OCI-LY1 (cell line): Measurements from ENCODE around the gene AMMECR1L.

Source experiments
- CTCF ChIP-seq: fragments of 200-600 bp; sonication (generic), shearing (Covaris generic); IDR thresholded peaks from 2 replicates; pipeline ENCODE4 v1.5.1; 2017; ENCODE audit warnings: mild to moderate bottlenecking, antibody characterized with exemption, low read length, moderate library complexity, mixed read lengths
- EZH2 ChIP-seq: fragments of 200-600 bp; sonication (generic), shearing (Covaris generic); IDR thresholded peaks from 2 replicates; pipeline ENCODE4 v1.8.0; 2017; ENCODE audit warnings: borderline replicate concordance, mixed run types, mild to moderate bottlenecking, antibody characterized with exemption, low read length, moderate library complexity, mixed read lengths

DNA sequence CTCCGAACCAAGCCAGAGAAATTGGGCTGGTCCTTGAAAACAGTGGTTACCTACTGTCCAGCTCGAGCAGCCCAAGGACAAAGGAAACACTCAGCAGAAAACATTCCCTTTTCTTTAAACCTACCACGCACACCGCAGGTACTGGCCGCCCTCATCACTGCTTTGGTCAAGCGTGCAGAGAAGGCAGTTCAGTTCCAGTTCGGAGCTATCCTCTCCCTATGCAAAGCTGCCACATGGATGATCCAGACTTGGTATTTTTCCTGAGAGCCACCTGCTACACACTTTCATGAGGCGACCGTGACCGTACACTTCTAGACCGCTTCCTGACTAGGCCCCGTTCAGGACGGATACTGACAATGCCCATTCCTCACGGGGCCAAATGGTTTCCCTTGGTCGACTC is 23.5 kb downstream of the AMMECR1L start:
- TF ChIP-seq CTCF (no peak), EZH2 (no peak)
